HepG2 (cell line): ENCODE measurements around the gene SLC23A2. TPM values are rescaled to one million over a fixed set of nuclear protein-coding genes. Genes with fewer than 3 reads are reported as not detected.
A peak's percentile ranks its signal among the peaks of the same experiment; 100 is the strongest.

Experiments used
- CC2D1A ChIP-seq: sonication (generic); formaldehyde crosslinking; IDR thresholded peaks from 2 replicates; pipeline ENCODE4 v1.8.1; 2023; ENCODE audit warnings: mild to moderate bottlenecking, missing genetic modification reagents
- CEBPB ChIP-seq: IDR thresholded peaks from 2 replicates; pipeline ENCODE4 v1.6.1; 2011; ENCODE audit warnings: low read depth, low read length, improper control_type of control experiment, borderline replicate concordance
- FOXO1 ChIP-seq: sonication (generic); formaldehyde crosslinking; IDR thresholded peaks from 2 replicates; pipeline ENCODE4 v1.4.0; 2020; ENCODE audit warnings: missing genetic modification reagents
- HNRNPUL1 ChIP-seq: fragments of 200-400 bp; formaldehyde crosslinking; IDR thresholded peaks from 2 replicates; pipeline ENCODE4 v1.6.1; 2017; ENCODE audit warnings: low read depth, mild to moderate bottlenecking, low read length, moderate library complexity
- ONECUT2 ChIP-seq: sonication (generic); formaldehyde crosslinking; IDR thresholded peaks from 2 replicates; pipeline ENCODE4 v1.4.0; 2020; ENCODE audit warnings: missing genetic modification reagents
- RBM39 ChIP-seq: fragments of 200-400 bp; formaldehyde crosslinking; IDR thresholded peaks from one replicate; pipeline ENCODE4 v1.6.1; 2018; ENCODE audit warnings: antibody characterized with exemption, mild to moderate bottlenecking, low read depth, low read length; ENCODE audit not compliant: poor library complexity, severe bottlenecking
- SMAD1 ChIP-seq: sonication (generic); formaldehyde crosslinking; IDR thresholded peaks from 2 replicates; pipeline ENCODE4 v1.4.0; 2020; ENCODE audit warnings: missing genetic modification reagents, low read depth, mild to moderate bottlenecking, borderline replicate concordance
- SMAD9 ChIP-seq: sonication (generic); formaldehyde crosslinking; IDR thresholded peaks from 2 replicates; pipeline ENCODE4 v1.5.1; 2020; ENCODE audit warnings: mild to moderate bottlenecking, missing genetic modification reagents
- SOX6 ChIP-seq, 2 experiments: fragments of 450-650 bp in 1 of 2; sonication (generic) in 1 of 2; formaldehyde crosslinking in 1 of 2; IDR thresholded peaks; 2 replicates each; pipeline versions ENCODE4 v1.4.0 to v1.6.1; 2017 to 2020; ENCODE audit warnings: antibody characterized with exemption in 1 of 2, mild to moderate bottlenecking in 1 of 2, missing genetic modification reagents in 1 of 2
- TAF15 ChIP-seq: fragments of 200-400 bp; formaldehyde crosslinking; IDR thresholded peaks from one replicate; pipeline ENCODE4 v1.6.1; 2018; ENCODE audit warnings: mild to moderate bottlenecking, low read depth, low read length; ENCODE audit not compliant: poor library complexity, severe bottlenecking
- TEAD3 ChIP-seq: optimal IDR thresholded peaks from 2 replicates; pipeline ENCODE3; 2016; ENCODE audit warnings: borderline replicate concordance
- ZNF121 ChIP-seq: sonication (generic); formaldehyde crosslinking; IDR thresholded peaks from 2 replicates; pipeline ENCODE4 v1.5.0; 2020; ENCODE audit warnings: mild to moderate bottlenecking, missing genetic modification reagents
- ZNF225 ChIP-seq: sonication (generic); formaldehyde crosslinking; IDR thresholded peaks from 2 replicates; pipeline ENCODE4 v1.4.0; 2020; ENCODE audit warnings: mild to moderate bottlenecking, missing genetic modification reagents
- ZNF282 ChIP-seq: fragments of 450-650 bp; IDR thresholded peaks from 2 replicates; pipeline ENCODE4 v1.6.1; 2018; ENCODE audit not compliant: partially characterized antibody
- ZNF570 ChIP-seq: sonication (generic); formaldehyde crosslinking; IDR thresholded peaks from 2 replicates; pipeline ENCODE4 v1.4.0; 2020; ENCODE audit warnings: mild to moderate bottlenecking, missing genetic modification reagents, borderline replicate concordance
- ZNF772 ChIP-seq: sonication (generic); formaldehyde crosslinking; IDR thresholded peaks from 2 replicates; pipeline ENCODE4 v1.5.0; 2020; ENCODE audit warnings: mild to moderate bottlenecking, missing genetic modification reagents
- polyA plus RNA-seq, 8 experiments: library from polyadenylated mRNA; depleted of rRNA in 3 of 8; stranded (reverse) in 7 of 8; unstranded in 1 of 8; fragments of >200 nt; fragmentation: Illumina TruSeq in 4 of 8; extraction: Trizol in 4 of 8; gene quantifications; 2 replicates each; pipeline versions ENCODE4 v1.2.1 to v1.2.3, GENCODE V29; 2011 to 2016; ENCODE audit warnings: low read depth in 4 of 8, missing spikeins in 1 of 8, mixed read lengths in 1 of 8; ENCODE audit not compliant: insufficient read depth in 1 of 8
- total RNA-seq, 5 experiments: library from RNA; depleted of rRNA; stranded (reverse); fragments of >200 nt; fragmentation: Illumina TruSeq; extraction: Trizol; gene quantifications; 2 replicates each; pipeline ENCODE4 v1.2.3, GENCODE V29; 2016; ENCODE audit warnings: low read depth in 1 of 5
- TF ChIP-seq, protein P1 (sequence below): sonication (generic); formaldehyde crosslinking; IDR thresholded peaks from 2 replicates; pipeline ENCODE4 v1.8.1; 2023; ENCODE audit warnings: mild to moderate bottlenecking, missing genetic modification reagents
- TF ChIP-seq, protein P2 (sequence below): sonication (generic); formaldehyde crosslinking; IDR thresholded peaks from 2 replicates; pipeline ENCODE4 v1.4.0; 2020; ENCODE audit warnings: mild to moderate bottlenecking, missing genetic modification reagents
- TF ChIP-seq, protein P3 (sequence below): sonication (generic); formaldehyde crosslinking; conservative IDR thresholded peaks from 2 replicates; pipeline ENCODE4 v1.8.0; 2022; ENCODE audit warnings: low read depth, missing genetic modification reagents
- TF ChIP-seq, protein P4 (sequence below): sonication (generic); formaldehyde crosslinking; IDR thresholded peaks from 2 replicates; pipeline ENCODE4 v1.8.1; 2023; ENCODE audit warnings: mild to moderate bottlenecking, missing genetic modification reagents, borderline replicate concordance
- TF ChIP-seq, protein P5 (sequence below): IDR thresholded peaks from 2 replicates; pipeline ENCODE4 v1.6.1; 2016; ENCODE audit warnings: missing compliant biosample characterization, missing genetic modification reagents, borderline replicate concordance

SLC23A2 gene
- total and polyA plus RNA-seq, 2 of the 13 experiments (the other 11 are each of a cell fraction or from before 2014, with no cell fraction given): 42.2 to 51.2 TPM

DNA sequence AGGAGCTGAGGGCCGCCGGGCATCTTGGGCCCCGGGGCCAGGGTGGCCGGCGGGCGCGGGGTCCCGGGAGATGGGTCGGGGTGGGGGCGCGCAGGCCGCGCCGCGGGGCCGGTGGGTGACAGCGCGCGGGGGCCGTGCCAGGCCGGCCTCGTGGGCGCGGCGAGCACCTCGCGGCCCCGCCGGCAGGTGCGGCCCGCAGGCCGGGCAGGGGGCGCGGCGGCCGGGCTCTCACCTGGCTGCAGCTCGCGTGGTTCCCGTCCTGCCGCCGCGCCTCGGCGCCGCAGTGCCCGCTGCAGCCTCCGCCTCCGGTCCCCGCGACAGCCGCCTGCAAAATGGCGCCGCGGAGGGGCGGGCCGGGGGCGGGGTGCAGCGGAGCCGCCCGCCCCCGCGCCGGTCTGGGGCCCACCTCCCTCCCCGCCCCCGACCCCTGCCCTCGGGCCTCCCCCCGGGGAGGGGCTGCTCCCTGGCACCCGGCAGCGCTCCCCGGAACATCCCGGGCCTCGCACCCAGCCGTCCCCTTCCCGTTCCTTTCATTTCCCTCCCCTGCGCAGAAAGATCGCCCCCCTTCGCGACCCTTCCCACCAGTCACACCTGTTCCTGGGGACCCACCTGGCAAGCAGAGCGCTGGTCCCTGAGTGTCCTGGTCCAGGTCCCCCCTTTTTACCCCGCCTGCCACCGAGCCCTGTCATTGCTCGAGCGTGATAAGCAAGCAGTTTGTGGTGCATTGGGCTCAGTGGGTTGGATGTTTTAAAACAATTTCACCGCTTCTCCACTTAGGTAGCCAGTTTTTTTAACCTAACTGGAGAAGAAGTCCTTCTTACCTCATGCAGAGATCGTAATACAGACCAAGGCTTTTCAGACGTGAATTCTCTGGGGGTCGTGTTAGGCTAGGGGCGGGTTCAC lies at the start of gene SLC23A2 (continued):
- 0 out of 2 replicates have a peak, but pooled peaks have one; percentile 55 for TF ChIP-seq SMAD9
- peak; percentile 36 for TF ChIP-seq TEAD3 (CRISPR knock-in tag)
- TF ChIP-seq ZNF570 (CRISPR knock-in tag): no peak
- TF ChIP-seq CEBPB: no peak
- TF ChIP-seq, protein P1, sequence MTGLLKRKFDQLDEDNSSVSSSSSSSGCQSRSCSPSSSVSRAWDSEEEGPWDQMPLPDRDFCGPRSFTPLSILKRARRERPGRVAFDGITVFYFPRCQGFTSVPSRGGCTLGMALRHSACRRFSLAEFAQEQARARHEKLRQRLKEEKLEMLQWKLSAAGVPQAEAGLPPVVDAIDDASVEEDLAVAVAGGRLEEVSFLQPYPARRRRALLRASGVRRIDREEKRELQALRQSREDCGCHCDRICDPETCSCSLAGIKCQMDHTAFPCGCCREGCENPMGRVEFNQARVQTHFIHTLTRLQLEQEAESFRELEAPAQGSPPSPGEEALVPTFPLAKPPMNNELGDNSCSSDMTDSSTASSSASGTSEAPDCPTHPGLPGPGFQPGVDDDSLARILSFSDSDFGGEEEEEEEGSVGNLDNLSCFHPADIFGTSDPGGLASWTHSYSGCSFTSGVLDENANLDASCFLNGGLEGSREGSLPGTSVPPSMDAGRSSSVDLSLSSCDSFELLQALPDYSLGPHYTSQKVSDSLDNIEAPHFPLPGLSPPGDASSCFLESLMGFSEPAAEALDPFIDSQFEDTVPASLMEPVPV: no peak
- TF ChIP-seq, protein P2, sequence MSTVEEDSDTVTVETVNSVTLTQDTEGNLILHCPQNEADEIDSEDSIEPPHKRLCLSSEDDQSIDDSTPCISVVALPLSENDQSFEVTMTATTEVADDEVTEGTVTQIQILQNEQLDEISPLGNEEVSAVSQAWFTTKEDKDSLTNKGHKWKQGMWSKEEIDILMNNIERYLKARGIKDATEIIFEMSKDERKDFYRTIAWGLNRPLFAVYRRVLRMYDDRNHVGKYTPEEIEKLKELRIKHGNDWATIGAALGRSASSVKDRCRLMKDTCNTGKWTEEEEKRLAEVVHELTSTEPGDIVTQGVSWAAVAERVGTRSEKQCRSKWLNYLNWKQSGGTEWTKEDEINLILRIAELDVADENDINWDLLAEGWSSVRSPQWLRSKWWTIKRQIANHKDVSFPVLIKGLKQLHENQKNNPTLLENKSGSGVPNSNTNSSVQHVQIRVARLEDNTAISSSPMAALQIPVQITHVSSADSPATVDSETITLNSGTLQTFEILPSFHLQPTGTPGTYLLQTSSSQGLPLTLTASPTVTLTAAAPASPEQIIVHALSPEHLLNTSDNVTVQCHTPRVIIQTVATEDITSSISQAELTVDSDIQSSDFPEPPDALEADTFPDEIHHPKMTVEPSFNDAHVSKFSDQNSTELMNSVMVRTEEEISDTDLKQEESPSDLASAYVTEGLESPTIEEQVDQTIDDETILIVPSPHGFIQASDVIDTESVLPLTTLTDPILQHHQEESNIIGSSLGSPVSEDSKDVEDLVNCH (CRISPR knock-in tag): no peak
- no peak for TF ChIP-seq ZNF282
- TF ChIP-seq, protein P3, sequence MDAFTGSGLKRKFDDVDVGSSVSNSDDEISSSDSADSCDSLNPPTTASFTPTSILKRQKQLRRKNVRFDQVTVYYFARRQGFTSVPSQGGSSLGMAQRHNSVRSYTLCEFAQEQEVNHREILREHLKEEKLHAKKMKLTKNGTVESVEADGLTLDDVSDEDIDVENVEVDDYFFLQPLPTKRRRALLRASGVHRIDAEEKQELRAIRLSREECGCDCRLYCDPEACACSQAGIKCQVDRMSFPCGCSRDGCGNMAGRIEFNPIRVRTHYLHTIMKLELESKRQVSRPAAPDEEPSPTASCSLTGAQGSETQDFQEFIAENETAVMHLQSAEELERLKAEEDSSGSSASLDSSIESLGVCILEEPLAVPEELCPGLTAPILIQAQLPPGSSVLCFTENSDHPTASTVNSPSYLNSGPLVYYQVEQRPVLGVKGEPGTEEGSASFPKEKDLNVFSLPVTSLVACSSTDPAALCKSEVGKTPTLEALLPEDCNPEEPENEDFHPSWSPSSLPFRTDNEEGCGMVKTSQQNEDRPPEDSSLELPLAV: peak; percentile 71; the same call in 1 of the 2 replicates
- TF ChIP-seq SOX6 (IDR thresholded peaks at IDR 0.05): no peak
- TF ChIP-seq SOX6 (CRISPR knock-in tag; IDR thresholded peaks at IDR 0.05): peak; percentile 57
- no peak for TF ChIP-seq SMAD1
- TF ChIP-seq RBM39: no peak
- no peak for TF ChIP-seq ONECUT2
- TF ChIP-seq ZNF772 (CRISPR knock-in tag): peak; percentile 50; the same call in 1 of the 2 replicates
- TF ChIP-seq TAF15: no peak
- TF ChIP-seq, protein P4, sequence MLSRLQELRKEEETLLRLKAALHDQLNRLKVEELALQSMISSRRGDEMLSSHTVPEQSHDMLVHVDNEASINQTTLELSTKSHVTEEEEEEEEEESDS: no peak
- TF ChIP-seq CC2D1A (CRISPR knock-in tag): no peak
- TF ChIP-seq HNRNPUL1: no peak
- TF ChIP-seq FOXO1 (CRISPR knock-in tag): no peak
- peak; percentile 31; the same call in 1 of the 2 replicates for TF ChIP-seq ZNF225 (CRISPR knock-in tag)
- no peak for TF ChIP-seq ZNF121 (CRISPR knock-in tag)
- TF ChIP-seq, protein P5, sequence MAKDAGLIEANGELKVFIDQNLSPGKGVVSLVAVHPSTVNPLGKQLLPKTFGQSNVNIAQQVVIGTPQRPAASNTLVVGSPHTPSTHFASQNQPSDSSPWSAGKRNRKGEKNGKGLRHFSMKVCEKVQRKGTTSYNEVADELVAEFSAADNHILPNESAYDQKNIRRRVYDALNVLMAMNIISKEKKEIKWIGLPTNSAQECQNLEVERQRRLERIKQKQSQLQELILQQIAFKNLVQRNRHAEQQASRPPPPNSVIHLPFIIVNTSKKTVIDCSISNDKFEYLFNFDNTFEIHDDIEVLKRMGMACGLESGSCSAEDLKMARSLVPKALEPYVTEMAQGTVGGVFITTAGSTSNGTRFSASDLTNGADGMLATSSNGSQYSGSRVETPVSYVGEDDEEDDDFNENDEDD: no peak
